ENCODE measurements around the gene ANTXRL.
"Not testable (repeated sequence)": the region's sequence is repeated elsewhere in the genome, so short reads cannot be mapped to it uniquely, and the experiment has no call there.

ANTXRL gene

DNA sequence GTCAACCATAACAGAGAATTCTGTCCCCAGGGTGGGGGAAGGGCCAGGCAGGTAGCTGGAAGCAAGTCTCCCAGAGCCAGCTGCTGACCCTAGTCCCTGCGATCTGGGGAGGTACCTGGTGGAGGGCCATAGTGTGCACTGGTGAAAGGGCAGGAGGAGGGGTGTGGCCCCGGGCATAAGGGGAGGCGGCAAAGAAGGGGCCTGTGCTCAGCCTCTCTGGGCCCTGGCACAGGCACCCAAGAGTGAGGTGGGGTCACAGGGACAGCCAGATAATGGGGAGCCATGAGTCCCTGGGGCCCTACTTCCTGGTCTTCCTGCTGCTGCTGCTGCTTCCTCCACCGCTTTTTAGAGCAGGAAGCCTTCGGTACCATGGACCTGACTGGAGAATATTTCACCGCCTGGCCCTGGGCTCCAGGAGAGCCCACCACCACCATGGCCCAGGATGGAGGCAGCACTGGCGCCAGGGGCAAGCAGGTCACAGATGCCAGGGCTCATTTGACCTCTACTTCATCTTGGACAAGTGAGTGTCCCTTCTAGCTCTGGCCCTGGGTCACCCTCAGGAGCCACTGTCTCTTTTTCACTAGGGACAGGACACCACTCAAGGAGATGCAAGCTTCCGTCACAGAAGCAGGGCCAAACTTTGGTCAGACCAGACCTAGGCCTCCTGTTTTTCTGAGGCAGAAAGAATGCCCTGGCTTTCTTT is at the start of gene ANTXRL:
Gene ANTXRL (plus strand): TSS at position 7 of the 703 bp plus-strand sequence. CDS start 266 bp downstream, at position 273.
- DNase-seq = no peak

- DNase-seq = no peak
These were observed 48.8 kb upstream of the ANTXRL start for GRCh38 chr10:46237815-46238510.

DNA sequence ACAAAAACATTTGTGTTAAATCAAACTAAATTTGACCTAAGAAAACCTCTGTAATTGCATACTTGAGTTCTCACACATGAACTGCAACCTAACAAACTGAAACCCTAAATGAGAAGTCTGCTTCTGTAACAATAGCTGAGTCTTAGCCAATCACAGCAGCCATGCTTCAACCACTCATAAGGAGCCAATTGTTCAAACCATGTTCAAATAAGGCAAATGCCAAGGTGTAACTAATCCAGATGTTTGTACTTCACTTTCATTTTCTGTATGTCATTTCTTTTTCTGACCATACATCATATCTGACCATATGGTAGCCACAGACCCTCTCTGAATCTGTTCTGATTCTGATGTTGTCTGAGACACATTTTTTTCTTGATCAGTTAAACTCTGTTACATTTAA is 47.5 kb upstream of the ANTXRL start:
- DNase-seq = no peak

- DNase-seq = no peak
These were observed 46.7 kb upstream of the ANTXRL start for GRCh38 chr10:46239993-46240683.

DNA sequence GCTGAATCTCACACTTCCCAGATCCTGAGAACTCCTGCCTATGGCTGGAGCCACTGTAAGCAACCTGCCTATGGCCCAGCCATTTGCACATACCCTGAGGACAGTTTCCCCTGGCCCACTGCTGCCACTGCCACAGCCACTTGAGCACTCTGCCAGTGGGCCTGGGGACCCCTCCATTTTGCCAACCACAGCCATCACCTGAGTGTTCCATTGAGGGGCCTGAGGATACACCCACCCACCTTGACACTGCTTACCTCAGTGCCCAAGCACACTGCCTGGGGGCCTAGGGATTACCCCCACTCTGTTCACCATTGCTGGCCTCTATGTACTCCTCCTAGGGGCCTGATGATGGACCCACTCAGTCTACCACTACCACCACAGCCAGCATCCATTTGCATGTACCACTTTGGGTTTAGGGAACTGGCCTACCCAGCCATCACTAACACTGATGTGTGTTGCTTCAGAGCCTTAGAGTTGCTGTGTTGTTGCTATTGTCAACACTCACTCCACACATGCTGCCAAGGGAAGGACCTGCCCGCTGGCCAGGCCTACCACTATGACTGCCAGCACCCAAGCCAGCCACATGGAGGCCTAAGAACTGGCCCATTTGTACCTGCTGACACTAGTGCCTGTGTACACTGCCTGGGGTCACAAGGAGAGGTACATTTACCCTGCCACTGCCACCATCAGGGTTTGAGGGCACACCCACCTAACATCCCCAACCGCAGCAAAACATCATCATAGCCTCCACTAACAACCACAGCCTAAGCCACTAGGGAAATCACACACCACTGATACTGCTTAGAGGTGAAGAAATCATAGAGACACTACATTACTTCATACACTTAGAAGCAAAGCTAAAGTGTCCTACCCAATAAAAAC is 45.9 kb upstream of the ANTXRL start:
- DNase-seq = no peak

DNA sequence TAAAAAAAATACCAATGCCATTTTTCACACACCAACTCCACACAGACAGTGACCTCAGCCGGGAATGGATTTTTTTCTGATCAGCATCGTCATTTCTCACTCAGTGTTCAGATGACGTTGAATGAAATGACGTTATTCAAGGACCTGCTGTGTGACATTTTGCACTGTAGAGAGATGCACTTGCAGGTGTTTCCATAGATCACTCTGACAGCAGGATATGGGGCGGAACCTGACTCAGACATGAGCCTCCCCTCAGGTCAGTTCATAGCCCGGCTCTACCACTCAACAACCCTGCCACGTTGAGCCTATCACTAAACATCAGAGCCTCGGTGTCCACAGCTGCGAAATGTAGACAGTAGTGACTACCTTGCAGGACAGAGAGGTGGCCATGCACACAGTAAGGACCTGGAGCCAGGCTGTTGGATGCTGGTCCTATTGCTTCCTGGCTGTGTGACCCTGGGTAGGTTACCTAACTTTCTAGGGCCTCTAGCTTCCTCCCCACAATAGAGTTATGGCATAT is 41.4 kb upstream of the ANTXRL start:
- no peak for DNase-seq

GRCh38 chr10:46246400-46247180 is 40.2 kb upstream of the ANTXRL start:
- not testable (repeated sequence) for DNase-seq

DNA sequence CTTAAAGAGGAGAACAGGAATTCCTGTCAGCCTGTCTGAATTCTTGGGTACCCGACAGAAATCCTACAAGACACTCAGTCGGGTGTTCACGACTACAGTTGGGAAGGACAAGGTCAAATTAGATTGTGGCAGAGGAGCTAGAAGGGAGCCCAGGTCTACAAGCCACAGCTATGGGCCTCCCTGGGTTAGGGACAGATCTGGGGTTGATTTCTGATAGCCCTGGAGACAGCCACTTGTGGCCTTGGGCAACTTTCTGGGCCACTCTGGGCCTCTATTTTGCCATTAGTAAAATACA is 39.7 kb upstream of the ANTXRL start:
- DNase-seq = no peak

DNA sequence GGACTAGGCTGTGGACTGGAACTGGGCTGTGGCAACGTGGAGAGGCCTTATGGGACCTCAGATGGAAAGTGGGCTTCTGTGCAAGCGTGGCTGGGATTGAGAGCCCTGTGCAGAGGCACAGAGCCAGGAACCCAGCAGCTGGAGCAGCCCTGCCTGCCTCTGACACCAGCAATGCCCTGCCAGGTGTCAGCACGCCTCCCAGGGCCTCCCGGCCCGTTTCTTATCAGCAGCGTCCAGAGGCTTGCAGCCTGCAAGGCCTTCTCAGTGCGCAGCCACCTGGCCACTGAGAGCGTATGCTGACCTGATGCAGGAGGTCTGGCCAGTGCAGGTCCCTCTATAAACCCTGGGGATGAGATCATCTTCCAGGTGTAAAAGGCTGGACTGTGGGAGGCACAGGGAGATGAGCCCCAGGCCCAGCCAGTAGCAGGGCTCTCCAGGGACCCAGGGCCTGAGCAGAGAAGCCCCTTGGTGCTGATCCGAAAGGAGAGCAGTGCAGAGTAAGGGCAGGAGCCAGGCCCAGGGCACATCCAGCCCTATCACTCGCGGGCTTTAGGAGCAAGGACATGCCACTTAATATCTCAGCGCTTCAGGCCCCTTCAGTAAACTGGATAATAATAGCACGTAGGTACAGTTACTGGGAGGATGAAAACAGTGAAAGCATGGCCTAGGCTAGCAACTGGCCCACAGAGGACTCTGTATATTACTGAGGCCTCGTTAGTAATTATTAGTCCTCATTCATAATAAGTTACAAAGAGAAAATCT is 38.8 kb upstream of the ANTXRL start:
- no peak for DNase-seq

- no peak for DNase-seq
These were observed 38.1 kb upstream of the ANTXRL start for GRCh38 chr10:46248651-46249146.

GRCh38 chr10:46249617-46250344 is 37.0 kb upstream of the ANTXRL start:
- DNase-seq = not testable (repeated sequence)

DNA sequence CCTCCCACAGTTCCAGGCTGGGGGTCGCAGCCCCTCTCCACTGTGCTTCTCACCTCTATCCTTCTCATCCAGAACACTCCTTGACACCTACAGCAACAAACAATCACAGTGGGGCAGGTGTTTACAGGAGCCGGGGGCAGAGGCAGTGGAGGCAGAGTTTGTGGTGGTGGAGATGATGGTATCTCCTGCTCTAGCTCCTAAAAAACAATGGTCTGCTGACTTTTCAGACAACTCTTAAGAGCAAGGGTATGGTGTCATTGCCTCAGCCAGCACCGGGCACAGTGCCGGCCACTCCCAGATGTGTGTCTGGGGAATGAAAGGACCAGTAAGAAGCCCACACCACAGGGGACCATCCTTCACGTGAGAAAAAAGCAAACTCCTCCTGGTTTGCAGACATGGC is 36.3 kb upstream of the ANTXRL start:
- no peak for DNase-seq

GRCh38 chr10:46250898-46251856 is 35.6 kb upstream of the ANTXRL start:
- DNase-seq = no peak

GRCh38 chr10:46251857-46252847 is 34.6 kb upstream of the ANTXRL start:
- no peak for DNase-seq

- no peak for DNase-seq
These were observed 33.5 kb upstream of the ANTXRL start for GRCh38 chr10:46253076-46254006.

GRCh38 chr10:46254007-46254383 is 32.8 kb upstream of the ANTXRL start:
- DNase-seq = no peak

- no peak for DNase-seq
These were observed 32.3 kb upstream of the ANTXRL start for GRCh38 chr10:46254467-46254866.
